ENCODE results near the gene NOP14. TPM values are rescaled to one million over a fixed set of nuclear protein-coding genes. Genes with fewer than 3 reads are reported as not detected.

NOP14 gene
- total RNA-seq, 4 donors from 2014 or later: 21.2 to 33.1 (median 23.0) TPM

DNA sequence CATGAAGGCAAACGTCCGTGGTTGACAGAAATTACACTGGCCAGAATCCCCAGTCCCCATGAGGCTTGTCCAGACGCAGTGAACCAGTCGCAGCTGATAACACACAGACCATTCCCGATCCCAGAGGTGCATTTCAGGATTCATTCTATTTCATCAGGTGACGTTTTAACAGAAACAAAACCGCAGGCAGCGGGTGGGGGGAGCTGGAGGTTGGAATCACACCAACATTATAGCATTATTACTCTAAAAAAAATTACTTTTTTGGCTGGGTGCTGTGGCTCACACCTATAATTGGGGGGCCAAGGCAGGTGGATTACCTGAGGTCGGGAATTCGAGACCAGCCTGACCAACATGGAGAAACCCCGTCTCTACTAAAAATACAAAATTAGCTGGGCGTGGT, 25.2 kb downstream of the NOP14 start:
- intact Hi-C loops (cut with DNase I; ENCODE audit: low total_unique reads): no loop called here
- WGBS, 2 donors: 74 to 79% methylated on average over 12 of the region's 12 CpGs
- TF ChIP-seq, protein P1, sequence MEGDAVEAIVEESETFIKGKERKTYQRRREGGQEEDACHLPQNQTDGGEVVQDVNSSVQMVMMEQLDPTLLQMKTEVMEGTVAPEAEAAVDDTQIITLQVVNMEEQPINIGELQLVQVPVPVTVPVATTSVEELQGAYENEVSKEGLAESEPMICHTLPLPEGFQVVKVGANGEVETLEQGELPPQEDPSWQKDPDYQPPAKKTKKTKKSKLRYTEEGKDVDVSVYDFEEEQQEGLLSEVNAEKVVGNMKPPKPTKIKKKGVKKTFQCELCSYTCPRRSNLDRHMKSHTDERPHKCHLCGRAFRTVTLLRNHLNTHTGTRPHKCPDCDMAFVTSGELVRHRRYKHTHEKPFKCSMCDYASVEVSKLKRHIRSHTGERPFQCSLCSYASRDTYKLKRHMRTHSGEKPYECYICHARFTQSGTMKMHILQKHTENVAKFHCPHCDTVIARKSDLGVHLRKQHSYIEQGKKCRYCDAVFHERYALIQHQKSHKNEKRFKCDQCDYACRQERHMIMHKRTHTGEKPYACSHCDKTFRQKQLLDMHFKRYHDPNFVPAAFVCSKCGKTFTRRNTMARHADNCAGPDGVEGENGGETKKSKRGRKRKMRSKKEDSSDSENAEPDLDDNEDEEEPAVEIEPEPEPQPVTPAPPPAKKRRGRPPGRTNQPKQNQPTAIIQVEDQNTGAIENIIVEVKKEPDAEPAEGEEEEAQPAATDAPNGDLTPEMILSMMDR (IDR thresholded peaks at IDR 0.05): no peak
- TF ChIP-seq POLR2A (IDR thresholded peaks at IDR 0.05): no peak

DNA sequence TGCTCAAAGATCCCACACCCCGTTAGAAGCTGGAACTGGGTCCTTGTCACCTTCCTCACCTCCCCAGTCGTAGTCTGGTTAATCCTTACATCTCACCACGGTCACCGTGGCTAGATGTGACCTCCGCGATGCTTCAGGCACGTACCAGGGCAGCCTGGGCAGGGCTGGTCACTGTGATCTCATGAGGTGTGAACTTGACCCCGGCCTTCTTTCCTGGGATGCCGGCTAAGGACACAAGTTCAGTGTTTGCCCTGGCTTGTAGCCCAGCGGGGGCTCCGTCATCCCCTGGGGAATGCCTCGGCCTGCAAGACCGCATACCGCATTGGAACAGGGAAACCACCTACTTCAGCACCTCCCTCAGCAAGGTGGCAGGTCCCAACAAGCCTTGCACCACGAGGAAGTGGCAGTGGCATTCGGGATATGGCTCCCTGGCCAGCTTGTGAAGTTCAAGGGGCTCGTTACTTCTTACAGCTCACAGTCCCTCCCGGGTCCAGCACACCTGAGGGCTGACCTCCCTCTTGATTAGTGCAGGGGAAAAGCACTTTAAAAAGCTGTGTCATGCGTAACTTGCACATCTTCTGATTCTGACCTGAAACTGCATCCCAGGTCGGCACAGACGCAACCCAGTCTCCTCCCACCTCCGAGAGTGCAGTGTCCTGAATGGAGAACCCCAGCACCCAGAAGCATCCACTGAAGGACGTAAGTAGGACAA, 25.9 kb downstream of the NOP14 start:
- WGBS, 2 donors: 38 to 54% methylated on average over 22 to 23 of the region's 23 CpGs
- intact Hi-C loops (cut with DNase I; ENCODE audit: low total_unique reads): no loop called here
- no peak overlapping the region for H3K4me3 ChIP-seq (ENCODE audit: low read depth, poor library complexity, severe bottlenecking)
- no peak for TF ChIP-seq POLR2A (IDR thresholded peaks at IDR 0.05)
- TF ChIP-seq, protein P1 (IDR thresholded peaks at IDR 0.05): peak in 1 of 3 donors; percentile 94
- DNase-seq (ENCODE audit: low spot score in 2 of 2): peak in 1 of 2 donors; percentile 91

More for the DNA sequence above, 25.2 kb downstream of the NOP14 start:
- peak in 1 of 2 donors; percentile 80 for DNase-seq (ENCODE audit: low spot score in 2 of 2)
- no peak overlapping the region for H3K4me3 ChIP-seq (ENCODE audit: low read depth, poor library complexity, severe bottlenecking)

DNA sequence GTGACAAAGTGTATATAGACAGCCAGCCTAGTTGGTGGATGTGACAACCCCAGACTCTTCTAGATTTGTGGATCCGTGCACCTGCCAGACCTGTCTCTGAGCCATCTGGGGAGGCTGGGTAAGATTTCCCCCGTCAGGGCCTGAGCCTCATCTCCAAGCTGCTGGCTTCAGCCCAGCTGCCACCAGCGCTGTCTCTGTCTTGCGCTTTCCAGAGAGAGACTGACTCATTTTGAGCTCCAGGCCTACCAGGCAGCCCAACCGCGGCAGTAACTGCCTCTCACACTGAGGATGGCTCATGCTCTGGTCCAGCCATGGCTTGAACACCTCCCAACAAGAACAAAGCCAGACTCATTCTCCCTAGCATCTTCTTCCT, 26.4 kb downstream of the NOP14 start:
- intact Hi-C loops (cut with DNase I; ENCODE audit: low total_unique reads): no loop called here
- peak in 1 of 2 donors; percentile 83 for DNase-seq (ENCODE audit: low spot score in 2 of 2)
- TF ChIP-seq POLR2A (IDR thresholded peaks at IDR 0.05): no peak
- TF ChIP-seq, protein P1 (IDR thresholded peaks at IDR 0.05): no peak
- H3K4me3 ChIP-seq (ENCODE audit: low read depth, poor library complexity, severe bottlenecking): no peak overlapping the region
- 28 to 39% methylated on average over 6 of the region's 6 CpGs for WGBS, 2 donors

DNA sequence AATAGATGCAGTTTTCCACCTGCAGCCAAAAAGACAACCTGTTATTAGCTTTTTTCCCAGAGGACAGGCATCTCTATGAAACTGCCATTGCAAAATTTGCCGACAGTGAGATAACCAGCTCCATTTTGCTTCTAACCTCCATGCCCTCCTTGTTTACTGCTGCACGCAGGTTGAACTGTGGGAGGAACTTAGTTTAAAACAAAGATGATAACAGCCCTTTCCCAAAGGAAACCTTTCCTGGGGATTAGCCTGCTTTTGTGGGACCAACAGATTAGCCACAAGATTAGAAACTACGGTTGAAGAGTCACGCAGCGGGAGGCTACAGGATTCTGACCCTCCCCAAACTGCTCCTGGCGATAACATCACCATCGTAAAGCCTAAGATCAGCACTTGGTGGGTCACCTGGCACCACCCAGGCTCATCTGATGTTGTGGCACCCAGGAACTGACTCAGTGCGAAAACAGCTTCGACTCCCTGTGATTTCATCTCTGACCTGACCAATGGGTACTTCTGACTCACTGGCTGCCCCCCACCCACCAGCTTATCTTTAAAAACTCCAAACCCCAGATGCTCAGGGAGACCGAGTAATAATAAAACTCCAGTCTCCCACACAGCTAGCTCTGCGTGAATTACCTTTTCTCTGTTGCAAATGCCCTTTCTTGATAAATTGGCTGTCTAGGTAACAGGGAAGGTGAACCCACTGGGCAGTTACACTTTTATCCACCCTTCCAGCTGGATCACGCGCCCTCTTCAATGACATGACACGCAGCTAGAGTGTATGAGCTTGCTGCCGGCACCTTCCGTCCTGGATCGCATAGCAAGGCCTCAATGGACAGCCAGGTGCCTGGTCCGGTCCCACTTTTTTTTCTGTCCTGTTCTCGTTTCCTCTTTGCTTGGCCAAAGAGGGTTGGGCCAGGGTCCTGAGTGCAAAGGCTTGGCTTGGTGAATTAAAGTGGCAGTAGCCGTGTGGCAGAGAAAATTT, 27.2 kb downstream of the NOP14 start:
- TF ChIP-seq POLR2A (IDR thresholded peaks at IDR 0.05): no peak
- TF ChIP-seq, protein P1 (IDR thresholded peaks at IDR 0.05): no peak
- WGBS, 2 donors: 80 to 81% methylated on average over 20 of the region's 20 CpGs
- peak in 1 of 2 donors; percentile 85 for DNase-seq (ENCODE audit: low spot score in 2 of 2)
- intact Hi-C loops (cut with DNase I; ENCODE audit: low total_unique reads): no loop called here
- H3K4me3 ChIP-seq (ENCODE audit: low read depth, poor library complexity, severe bottlenecking): no peak overlapping the region

DNA sequence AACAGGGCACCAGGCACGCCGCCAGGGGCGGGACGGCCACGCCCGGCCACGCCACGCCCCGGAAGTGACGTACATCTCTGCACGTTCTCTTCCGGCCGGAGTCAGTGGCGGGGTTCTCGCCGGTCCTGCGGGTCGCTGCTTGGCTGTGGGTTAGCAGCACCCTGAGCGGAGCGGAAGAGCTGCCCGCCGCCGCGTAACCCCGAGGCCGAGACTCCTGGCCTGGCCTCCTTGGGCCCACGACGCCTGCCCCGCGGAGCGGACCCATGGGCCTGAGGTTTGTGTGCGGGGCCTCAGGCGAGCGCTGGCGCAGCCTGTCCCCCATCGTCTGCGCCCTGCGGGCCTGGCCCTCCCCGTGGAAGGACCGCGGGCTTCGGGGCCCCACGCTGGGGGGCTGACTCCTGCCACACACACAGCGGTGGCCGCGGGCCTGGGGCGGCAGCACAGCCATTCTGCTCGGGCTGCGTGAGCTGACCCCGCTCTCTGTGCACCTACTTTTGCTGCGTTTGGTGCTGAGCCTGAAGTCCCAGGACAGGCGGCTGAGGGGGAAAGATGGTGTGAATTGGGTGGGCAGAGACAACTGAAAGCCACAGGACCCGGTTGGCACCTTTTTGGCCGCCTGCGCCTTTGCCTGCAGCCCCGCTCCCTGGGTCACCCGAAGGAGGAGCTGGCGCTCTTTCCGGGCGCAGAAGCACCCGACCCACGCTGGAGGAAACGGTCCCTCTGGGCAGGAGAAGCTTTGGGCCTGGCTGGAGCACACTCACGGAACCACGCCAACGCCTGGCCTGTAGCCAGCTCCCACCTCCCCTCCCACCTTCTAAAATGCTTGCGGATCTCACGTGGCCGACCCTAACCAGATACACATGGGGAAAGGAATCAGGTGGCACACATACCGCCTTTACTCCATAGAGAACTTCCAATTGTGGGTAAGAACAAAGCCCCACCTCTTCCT, 28.1 kb downstream of the NOP14 start:
- peak; percentile 92 to 99 for DNase-seq (ENCODE audit: low spot score in 2 of 2)
- intact Hi-C loops (cut with DNase I; ENCODE audit: low total_unique reads): no loop called here
- TF ChIP-seq, protein P1 (IDR thresholded peaks at IDR 0.05): no peak
- peak in 1 of 2 donors; percentile 36 for TF ChIP-seq POLR2A (IDR thresholded peaks at IDR 0.05)

More for the DNA sequence above, 28.1 kb downstream of the NOP14 start:
- peak overlapping the region; percentile 89 for H3K4me3 ChIP-seq (ENCODE audit: low read depth, poor library complexity, severe bottlenecking)
- 0% methylated on average over 46 to 52 of the region's 70 CpGs for WGBS, 2 donors

All from lower leg skin (tissue), 4 donors.